HG03039 (cell line): ENCODE data around the gene IFT122.

Experiments used
- ATAC-seq: cut with Tn5 transposase; IDR thresholded peaks from one replicate; pipeline ENCODE4 v1.9.1; 2021; ENCODE audit warnings: mild to moderate bottlenecking, moderate library complexity; ENCODE audit not compliant: unreplicated experiment

The IFT122 gene

DNA sequence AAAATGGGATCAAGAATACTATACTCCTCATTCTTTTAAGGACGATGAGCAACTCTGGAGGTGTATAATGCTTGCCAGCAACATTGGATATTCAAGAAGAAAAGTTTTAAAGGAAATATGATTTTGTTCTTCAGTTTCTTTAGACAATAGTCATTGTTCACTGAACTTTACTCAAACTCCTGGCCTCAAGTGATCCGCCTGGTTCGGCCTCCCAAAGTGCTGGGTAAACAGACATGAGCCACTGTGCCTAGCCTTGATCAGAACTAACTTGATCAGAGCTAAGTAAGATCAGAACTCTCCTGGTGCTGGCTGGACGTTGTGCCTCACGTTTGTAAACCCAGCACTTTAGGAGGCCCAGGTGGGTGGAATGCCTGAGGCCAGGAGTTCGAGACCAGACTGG is 24.2 kb upstream of the IFT122 start:
- ATAC-seq, result no peak

DNA sequence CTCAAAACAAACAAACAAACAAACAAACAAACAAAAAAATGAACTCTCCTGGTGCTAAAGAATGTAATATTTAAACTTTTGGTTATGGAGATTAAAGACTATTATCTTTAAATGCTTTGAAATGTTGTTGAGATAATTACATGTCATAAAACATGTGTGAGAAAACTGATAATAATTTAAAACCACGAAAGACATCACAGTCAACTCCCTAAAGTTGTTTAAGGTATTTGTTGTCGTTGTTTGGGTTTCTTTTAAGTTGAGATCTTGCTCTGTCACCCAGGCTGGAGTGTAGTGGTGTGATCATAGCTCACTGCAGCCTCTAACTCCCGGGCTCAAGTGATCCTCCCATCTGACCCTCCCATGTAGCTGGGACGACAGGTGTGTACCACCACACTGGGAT is 23.6 kb upstream of the IFT122 start:
- no peak for ATAC-seq

DNA sequence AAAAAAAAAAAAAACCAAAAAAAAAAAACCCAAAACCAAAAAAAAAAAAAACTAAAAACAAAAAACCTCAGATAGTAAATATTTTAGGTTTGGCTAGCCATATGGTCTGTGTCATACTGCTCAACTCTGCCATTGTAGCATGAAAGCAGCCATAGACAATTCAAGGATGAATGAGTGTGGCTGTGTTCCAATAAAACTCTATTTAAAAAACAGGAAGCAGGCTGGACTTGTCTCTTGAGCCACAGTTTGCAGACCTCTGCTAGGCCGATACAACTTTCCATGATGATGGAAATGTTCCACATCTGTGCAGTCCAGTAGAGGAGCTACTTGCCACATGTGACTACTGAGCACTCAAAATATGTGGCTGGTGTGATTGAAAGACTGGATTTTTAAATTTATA is 22.7 kb upstream of the IFT122 start:
- no peak for ATAC-seq

DNA sequence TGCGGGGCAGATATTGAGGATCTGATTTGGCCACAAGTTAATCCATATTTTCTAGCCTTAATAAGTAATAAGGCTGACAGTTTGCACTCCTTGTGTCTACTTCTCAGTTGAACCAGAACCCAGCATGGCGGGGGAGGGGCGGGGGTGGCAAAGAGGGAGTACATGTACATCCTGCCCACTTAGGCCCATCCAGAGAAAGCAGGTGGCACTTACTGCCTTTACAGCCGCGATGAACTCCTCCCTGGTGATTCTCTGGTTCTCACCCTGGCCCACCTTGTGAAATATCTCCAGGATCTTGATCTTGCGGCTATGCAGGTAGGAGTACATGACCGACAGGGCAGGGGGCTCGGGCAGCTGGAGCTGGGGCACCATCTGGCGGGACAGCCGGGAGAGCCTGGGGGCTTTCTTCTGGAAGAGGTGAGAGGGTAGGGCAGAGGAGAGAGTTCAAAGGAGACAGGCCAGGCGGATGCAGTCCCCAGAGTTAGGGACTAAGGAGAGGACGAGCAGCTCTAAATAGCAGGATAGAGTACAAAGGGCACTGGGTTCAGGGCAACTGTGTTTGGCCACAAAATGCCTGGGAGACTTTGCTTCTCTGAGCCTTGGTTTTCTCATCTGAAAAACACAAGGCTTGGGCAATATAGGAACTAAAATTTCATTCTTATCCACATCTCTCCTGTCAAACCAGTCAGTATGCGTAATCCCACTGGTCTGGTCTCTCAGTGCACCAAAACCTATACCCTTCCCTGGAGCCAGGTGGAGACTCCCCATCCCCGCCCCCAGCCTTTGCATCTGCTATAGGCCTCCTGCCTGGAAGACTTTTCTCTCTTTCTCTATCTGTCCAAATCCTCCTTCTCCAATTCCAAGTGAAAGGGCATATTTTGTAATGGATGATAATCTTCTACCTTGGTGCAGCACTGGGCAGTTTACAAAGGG is 21.7 kb upstream of the IFT122 start:
- no peak for ATAC-seq

DNA sequence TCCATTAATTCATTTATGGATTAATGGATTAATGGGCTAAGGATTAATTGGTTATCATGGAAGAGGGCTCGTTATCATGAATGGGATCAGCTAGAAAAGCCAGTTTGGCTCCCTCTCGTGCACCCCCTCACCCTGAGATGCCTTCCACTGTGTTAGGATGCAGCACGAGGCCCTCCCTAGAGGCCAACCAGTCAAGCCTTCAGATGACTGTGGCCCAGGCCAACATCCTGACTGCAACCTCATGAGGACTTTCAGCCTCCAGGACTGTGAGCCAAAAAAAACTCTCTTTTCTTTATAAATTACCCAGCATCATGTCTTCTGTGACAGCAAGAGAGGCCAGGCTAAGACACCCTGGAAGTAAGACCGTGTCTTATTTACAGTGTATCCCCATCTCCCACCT is 20.5 kb upstream of the IFT122 start:
- ATAC-seq, result no peak

DNA sequence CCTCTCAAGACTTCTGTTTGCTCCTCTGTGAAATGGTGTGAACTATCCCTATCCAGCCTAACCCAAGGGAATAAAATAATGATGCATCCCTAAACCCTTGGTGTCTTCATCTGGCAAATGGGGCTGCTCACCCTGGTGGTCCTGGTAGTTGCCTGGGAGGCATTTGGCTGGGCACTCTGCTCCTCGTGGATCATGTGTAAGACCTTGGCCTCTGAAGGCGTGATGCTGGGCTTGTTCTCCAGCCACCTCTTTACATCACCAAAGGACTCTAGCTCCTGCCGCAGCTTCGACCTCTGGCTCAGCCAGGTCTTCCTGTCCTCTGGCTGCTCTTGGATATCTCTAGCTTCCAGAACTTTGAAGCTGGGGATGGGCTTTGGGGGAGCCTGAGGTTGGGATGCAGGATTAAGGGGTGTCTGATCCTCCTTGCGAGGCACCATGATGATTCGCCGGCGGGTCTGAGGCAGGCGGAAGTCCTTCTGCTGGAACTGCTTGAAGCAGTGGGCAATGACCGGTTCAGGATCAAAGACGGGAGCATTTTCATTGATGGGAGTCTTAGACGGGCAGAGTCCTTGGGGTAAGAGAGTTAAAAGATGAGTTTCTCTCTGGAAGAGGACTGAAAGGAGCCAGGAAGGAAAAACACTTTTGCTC is 18.7 kb upstream of the IFT122 start:
- ATAC-seq, result no peak

DNA sequence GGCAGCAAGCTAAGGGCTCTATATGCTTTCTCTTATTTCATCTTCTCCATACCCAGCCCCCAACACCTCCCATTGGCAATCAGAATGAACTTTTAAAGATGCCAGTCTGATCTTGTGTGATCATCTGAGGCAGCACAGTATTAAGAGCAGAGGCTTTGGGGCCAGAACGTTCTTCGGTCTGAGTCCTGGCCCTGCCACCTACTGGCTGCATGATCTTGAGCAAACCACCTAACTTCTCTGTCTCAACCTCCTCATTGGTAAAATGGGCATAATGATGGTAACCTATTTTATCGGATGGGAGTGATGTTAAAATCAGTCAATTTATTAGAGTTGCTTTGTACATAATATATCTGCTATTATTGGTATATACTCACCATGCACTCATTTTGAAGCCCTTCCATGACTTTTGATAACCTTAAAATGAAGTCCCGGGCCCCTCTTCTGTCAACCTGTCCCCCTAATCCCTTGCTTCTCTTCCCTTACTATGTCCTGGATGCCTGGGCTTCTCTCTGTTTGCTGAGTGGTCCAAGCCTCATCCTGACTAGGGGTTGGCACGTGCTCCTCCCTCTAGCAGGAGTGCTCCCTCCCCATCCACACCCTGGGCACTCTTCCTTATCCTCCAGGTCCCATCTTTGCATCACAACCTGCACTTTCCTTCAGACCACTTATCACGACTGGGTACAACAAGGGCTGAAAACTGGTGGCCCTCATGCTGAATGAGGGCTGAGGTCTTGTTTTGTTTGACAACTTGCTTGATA is 17.9 kb upstream of the IFT122 start:
- no peak for ATAC-seq

DNA sequence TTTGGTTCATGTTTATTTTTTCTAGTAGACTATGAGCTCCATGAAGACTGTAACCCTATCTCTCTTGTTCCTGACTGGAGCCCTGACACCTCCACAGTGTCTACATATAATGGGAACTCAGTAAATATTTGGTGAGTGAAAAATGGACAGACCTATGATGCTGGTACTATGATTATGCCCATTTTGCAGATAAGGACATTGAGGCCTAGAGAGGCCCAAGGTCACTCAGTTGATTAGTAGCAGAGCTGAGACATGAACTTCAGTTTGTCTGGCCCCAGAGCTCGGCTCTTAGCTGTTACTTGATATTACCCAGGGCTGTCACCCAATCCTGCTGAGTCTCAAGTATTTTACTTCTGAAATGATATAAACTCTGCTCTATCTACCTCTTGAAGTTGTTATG is 17.1 kb upstream of the IFT122 start:
- no peak for ATAC-seq

DNA sequence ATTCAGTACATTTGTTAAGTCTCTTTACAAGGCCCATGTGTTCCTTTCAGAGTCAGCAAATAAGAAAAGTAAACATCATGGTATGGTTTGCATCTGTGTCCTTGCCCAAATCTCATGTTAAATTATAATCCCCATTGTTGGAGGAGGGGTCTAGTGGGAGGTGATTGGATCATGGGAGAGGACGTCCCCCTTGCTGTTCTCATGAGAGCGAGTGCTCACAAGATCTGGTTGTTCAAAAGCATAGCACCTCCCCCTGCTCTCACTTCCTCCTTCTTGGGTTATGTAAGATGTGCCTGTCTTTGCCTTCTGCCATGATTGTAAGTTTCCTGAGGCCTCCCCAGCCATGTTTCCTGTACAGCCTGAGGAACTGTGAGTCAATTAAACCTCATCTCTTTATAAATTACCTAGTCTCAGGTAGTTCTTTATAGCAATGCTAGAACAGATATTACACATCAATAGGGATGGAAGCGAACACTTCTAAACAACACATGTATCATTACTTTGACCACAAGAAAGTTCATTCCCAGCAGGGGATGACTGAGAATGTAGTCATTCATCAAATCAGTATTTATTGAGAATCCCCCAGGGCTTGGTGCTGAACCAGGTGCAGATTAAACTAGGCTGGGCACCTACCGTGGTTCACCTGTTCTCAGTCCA is 15.7 kb upstream of the IFT122 start:
- peak; percentile 63 for ATAC-seq

DNA sequence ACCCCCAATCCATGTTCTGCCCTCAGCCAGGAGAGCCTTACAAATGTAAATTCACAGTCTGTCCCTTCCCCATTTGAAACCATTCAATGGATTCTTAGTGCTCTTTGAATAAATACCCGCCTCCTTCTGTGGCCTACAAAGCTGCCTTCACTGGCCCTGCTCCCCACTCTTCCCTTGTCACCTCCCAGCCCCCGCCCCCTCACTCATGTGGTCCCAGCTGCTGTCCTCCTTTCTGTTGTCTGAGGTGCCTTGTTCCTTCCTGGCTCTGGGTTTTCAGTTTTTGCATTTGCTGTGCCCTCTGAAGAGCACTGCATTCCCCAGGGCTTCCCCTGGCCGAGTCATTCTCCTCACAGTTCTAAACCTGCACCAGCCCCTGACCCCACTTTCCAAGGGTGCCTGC is 14.8 kb upstream of the IFT122 start:
- no peak for ATAC-seq

DNA sequence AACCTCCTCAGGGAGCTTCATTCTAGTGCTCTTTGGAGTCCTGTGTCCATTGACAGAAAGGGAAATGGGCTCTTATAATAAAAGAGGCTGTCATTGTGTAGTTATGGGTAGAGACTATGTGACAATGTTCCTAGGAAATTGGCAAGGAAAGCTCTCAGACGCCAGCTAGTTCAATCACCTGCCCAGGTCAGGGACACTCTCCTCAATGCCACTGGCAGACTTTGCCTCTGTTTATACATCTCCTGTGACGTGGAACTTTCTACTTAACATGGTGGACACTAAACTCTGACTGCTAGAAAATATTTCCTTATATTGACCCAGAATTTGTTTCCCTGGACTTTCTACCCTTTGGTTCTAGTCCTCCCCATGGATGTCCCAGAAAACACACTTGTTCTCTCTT is 14.4 kb upstream of the IFT122 start:
- no peak for ATAC-seq

DNA sequence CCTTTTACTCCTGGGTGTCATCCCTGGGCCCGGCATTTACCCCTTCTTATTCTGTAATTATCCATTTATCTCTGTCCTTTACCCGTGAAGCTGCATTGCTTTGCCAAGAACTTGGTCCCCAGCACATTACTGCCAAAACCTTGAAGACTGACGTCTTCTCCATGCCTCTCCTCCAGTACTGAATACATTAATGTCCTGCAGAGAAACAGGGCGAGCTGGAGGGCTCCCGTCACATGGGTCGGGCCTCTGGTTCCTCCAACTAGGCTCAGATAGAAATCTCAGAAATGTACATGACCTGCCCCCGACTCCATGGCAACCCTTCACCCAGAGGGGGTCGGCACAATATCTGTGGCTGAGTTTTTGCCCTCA is 12.0 kb upstream of the IFT122 start:
- no peak for ATAC-seq

DNA sequence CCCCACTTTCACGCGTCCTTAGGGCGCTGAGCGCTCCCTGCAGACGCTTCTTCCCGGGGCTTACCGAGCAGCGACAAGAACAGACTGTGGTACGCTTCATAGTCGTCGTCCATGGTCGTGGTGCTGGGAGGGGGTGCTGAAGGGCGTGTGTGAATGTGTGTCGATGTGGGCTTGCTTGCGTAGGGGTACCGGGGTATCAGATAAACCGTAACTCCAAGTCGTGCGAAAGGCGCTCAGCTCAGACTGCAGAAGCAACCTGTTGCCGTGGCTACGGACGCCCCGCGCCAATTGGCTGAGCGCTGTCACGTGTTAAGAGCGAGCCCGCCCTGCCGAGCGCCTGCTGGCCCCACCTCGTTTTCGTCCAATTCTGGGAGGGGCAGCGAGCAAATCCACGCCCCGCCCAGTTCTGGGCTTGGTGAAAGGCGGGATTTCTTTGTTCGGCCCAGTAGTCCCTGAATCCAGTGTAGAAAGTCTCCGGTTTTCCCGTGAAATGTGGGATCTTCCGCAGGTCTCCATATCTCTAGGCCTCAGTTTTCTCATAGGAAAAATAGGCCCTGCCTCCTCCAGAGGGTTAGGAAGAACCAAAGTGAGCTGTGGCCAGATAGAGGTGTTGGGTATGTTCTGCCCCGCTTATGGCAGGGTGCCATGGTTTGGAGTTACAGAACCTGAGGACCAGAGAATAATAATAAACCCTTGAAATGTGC is 11.5 kb upstream of the IFT122 start, which contains the start of gene EFCAB12:
Gene EFCAB12 (minus strand): TSS at position 261 of the 704 bp plus-strand sequence. CDS start 148 bp downstream, at position 113.
- ATAC-seq, result peak; percentile 79

DNA sequence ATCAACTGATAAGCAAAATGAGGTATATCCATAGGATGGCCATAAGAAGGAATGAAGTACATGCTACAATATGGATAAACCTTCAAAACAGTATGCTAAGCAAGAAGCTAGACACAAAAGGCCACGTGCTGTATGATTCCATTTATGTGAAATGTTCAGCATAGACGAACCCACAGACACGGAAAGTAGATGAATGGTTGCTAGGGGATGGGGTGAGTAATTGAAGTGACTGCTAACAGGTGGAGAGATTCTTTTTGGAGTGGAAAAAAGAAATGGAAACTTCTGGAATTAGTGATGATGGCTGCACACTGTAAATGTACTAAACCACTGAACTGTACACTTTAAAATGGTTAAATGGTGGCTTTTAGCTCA is 11.0 kb upstream of the IFT122 start:
- ATAC-seq, result no peak

DNA sequence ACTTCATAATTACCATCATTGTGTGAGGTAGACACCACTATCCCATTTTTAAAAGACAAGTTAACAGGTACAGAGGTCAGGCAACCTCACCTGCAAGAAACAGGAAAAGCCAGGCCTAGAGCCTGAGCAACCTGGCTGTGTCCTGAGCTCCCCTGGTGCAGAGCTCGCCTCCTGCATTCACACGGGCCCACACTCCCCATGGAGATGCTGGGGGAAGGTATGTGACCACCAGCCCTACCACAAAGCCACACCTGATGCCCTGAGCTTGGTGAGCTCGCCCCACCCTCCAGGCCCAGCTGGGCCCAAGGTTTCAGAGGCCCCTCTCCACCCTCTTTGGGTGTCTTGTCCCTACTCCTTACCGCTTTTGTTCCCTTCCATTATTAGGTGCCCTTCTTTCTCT is 10.4 kb upstream of the IFT122 start:
- no peak for ATAC-seq

DNA sequence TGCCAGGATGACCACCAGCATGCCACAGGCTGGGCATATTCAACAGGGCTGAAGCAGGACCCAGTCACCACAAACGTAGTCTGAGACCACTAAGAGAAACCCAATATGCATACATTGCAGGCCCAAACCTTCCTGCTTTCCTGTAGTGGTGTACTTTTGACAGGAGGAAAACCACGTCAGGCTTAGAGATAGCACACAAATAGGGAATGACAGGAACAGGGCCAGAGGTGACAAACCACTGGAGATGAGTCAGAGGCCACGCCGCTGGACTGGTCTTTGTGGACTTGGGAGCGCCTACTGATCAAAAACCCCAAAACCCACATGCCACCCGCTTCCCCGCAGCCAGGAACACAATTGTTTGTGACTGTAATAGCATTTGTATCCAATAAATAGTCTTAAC is 8.0 kb upstream of the IFT122 start:
- ATAC-seq, result no peak

DNA sequence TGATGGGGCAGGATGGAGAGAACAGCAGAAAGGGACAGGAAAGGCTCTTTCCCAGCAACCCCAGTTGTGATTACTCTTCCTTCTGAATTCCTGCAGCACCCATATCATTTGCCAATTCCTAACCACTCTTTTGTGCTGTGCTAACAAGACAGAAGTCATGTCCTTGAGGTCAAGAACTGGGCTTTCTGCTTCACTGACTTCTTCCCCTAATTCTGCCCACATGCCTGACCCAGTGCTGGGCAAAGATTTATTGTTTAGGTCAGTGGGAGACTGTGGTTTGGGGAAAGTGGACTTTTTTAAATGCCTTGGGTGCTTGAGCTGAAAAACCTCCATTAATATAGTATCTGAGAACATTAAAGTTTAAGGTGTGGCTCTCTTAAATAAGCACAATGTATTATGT is 7.4 kb upstream of the IFT122 start:
- ATAC-seq, result no peak

DNA sequence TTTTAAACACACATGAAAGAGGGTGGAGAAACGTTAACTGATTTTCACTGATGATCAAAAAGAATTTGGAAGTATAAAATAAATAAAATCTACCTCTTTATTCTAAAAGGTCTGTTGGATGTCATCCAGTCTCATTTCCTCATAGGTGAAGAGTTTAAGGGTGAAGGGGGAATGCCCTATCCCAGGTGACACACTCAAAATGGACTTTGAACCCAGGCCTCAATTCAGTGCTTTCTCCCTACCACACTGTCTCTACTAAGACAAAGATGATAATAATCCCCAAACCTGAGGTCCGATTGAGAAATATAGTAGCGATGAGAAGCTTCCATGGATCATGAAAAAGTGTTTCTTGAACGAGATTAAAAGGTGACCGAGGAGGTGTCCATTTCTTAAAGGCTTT is 6.5 kb upstream of the IFT122 start:
- no peak for ATAC-seq

DNA sequence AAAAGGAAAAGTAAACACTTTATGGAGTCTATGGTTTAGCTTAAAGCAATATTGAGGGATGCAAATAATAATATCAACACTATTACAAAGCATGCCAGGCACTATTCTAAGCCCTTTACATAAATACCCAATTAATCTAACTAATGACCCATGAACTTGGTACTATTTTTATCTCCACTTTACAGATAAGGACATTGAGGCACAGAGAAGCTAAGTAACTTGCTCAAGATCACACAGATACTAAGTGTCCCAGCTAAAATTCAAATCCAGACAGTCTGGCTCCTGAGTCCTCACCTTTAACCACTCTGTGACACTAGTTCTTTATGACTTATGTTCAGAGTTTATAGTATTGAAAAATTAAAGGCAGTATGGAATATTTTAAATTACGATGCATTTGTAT is 5.9 kb upstream of the IFT122 start:
- no peak for ATAC-seq

DNA sequence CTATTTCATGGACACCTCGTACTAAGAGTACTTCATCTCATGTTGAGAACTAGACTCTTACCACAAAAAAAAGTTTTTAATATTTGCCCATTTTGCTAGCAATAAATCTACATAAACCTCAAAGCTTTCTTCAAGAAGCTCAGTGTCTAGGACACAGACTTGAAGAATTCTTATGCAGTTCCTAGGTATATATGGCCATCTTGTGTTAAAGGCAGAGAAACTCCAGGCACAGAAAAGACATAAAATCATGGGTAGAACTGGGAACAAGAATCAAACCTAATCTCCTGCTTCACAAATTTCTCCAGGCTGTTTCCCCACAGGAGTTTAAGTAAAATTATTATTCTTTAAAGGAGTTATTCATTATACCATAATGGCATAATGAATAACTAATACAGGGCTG is 4.7 kb upstream of the IFT122 start:
- ATAC-seq, result no peak
